Loucy (cell line): Measurements from ENCODE around the gene TMEM240.
"Not testable (repeated sequence)": the region's sequence is repeated elsewhere in the genome, so short reads cannot be mapped to it uniquely, and the experiment has no call there.

Experiments used
- H2AFZ ChIP-seq: fragments of 200-600 bp; sonication (generic); 2 replicates; pipeline ENCODE4 v1.6.0; 2016; ENCODE audit warnings: antibody characterized with exemption, mild to moderate bottlenecking, low read length, moderate library complexity
- H3F3A ChIP-seq: fragments of 200-600 bp; 2 replicates; pipeline ENCODE4 v1.6.0; 2016; ENCODE audit warnings: antibody characterized with exemption, low read depth, mild to moderate bottlenecking
- H3K27me3 ChIP-seq: fragments of 200-600 bp; sonication (generic); 2 replicates; pipeline ENCODE4 v1.6.1; 2014; ENCODE audit warnings: low read length, mild to moderate bottlenecking; ENCODE audit not compliant: insufficient read depth, poor library complexity, severe bottlenecking
- H3K36me3 ChIP-seq: fragments of 200-600 bp; sonication (generic); 2 replicates; pipeline ENCODE4 v1.6.1; 2016; ENCODE audit warnings: low read length; ENCODE audit not compliant: insufficient read depth
- H3K4me1 ChIP-seq: fragments of 200-600 bp; sonication (generic); 2 replicates; pipeline ENCODE4 v1.5.1; 2014; ENCODE audit warnings: low read length, mild to moderate bottlenecking; ENCODE audit not compliant: insufficient read depth, poor library complexity, severe bottlenecking
- H3K4me2 ChIP-seq: fragments of 200-600 bp; sonication (generic); 2 replicates; pipeline ENCODE4 v1.6.0; 2014; ENCODE audit warnings: antibody characterized with exemption, low read length, low read depth, mild to moderate bottlenecking; ENCODE audit not compliant: poor library complexity, severe bottlenecking
- H3K4me3 ChIP-seq: fragments of 200-600 bp; sonication (generic); 2 replicates; pipeline ENCODE4 v1.5.1; 2014; ENCODE audit warnings: low read length, mild to moderate bottlenecking, mixed read lengths; ENCODE audit not compliant: poor library complexity, severe bottlenecking
- H3K79me2 ChIP-seq: fragments of 200-600 bp; sonication (generic); 2 replicates; pipeline ENCODE4 v1.6.1; 2014; ENCODE audit warnings: low read length; ENCODE audit not compliant: insufficient read depth
- H3K9ac ChIP-seq: fragments of 200-600 bp; sonication (generic); 2 replicates; pipeline ENCODE4 v1.6.0; 2014; ENCODE audit warnings: mild to moderate bottlenecking, low read depth, low read length, moderate library complexity; ENCODE audit not compliant: poor library complexity, severe bottlenecking
- H3K9me2 ChIP-seq: fragments of 200-600 bp; sonication (generic); replicated peaks from 2 replicates; pipeline ENCODE4 v1.6.1; 2016; ENCODE audit warnings: low read depth, low read length, mixed read lengths
- H3K9me3 ChIP-seq: fragments of 200-600 bp; sonication (generic); 2 replicates; pipeline ENCODE4 v1.6.1; 2014; ENCODE audit warnings: mild to moderate bottlenecking, antibody characterized with exemption, low read length, low read depth; ENCODE audit not compliant: insufficient read depth
- H4K20me1 ChIP-seq: fragments of 200-600 bp; sonication (generic); 2 replicates; pipeline ENCODE4 v1.6.0; 2014; ENCODE audit warnings: antibody characterized with exemption, low read length, mild to moderate bottlenecking; ENCODE audit not compliant: insufficient read depth, poor library complexity, severe bottlenecking
- EZH2phosphoT487 ChIP-seq: fragments of 200-600 bp; IDR thresholded peaks from 2 replicates; pipeline ENCODE4 v1.6.1; 2018; ENCODE audit warnings: antibody characterized with exemption, mild to moderate bottlenecking, moderate library complexity, borderline replicate concordance
- TF ChIP-seq, protein P1 (sequence below): fragments of 200-600 bp; sonication (generic); conservative IDR thresholded peaks from 2 replicates; pipeline ENCODE4 v1.5.1; 2014; ENCODE audit warnings: mild to moderate bottlenecking, antibody characterized with exemption, low read length

Gene TMEM240

DNA sequence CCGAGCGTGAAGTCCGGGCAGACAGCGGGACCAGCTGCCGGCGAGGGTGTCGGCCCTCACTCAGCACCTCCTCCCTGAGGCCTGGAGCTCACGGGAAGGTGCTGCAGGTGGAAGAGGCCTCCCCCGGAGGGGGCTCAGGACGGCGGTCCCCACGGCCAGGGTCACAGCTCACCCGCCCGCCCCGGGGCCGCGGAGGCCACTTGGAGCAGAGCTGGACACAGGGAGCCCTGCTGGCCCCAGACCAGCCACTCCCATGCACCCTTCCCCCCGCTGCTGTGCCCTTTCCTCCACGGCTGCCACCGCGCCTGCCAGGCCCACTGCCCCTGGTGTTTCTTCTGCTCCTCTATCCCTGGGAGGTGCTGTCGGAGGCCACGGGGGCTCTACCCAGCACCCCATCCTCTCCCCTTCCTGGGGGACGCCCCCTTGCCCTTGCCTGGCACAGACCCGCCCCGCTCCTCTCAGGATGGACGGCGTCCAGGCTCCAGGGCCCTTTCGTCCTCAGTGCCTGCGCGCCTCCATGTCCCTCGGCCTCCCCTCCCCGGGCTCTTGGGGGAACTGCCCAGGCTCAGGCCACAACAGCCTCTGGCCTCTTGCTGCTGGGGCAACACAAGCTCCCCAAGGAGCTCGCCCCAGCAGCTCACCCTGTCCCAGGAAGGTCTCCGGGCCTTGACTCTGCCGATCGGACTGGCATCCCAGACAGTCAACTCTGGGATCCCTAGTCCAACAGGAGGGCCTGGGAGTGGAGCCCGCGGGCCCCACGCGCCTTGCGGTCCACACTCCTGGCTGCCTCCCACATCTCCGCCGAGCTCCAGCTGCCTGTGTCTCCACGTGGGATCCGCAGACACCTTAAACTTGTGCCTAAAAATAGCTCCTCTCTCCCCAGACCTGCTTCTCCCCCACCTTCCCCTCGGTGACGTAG is 4.1 kb downstream of the TMEM240 start:
- H4K20me1 ChIP-seq, result no peaks in the 10 kb centered on the region
- H3F3A ChIP-seq, result no peaks in the 10 kb centered on the region
- no peaks in the 10 kb centered on the region for H3K9me3 ChIP-seq
- no peaks in the 10 kb centered on the region for H3K9me2 ChIP-seq
- H3K4me3 ChIP-seq, result no peak overlapping the region
- no peak overlapping the region for H2AFZ ChIP-seq
- no peaks in the 10 kb centered on the region for H3K79me2 ChIP-seq
- no peaks in the 10 kb centered on the region for H3K36me3 ChIP-seq
- no peaks in the 10 kb centered on the region for H3K4me1 ChIP-seq
- TF ChIP-seq EZH2phosphoT487, result no peak
- TF ChIP-seq, protein P1, sequence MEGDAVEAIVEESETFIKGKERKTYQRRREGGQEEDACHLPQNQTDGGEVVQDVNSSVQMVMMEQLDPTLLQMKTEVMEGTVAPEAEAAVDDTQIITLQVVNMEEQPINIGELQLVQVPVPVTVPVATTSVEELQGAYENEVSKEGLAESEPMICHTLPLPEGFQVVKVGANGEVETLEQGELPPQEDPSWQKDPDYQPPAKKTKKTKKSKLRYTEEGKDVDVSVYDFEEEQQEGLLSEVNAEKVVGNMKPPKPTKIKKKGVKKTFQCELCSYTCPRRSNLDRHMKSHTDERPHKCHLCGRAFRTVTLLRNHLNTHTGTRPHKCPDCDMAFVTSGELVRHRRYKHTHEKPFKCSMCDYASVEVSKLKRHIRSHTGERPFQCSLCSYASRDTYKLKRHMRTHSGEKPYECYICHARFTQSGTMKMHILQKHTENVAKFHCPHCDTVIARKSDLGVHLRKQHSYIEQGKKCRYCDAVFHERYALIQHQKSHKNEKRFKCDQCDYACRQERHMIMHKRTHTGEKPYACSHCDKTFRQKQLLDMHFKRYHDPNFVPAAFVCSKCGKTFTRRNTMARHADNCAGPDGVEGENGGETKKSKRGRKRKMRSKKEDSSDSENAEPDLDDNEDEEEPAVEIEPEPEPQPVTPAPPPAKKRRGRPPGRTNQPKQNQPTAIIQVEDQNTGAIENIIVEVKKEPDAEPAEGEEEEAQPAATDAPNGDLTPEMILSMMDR, result no peak
- H3K27me3 ChIP-seq, result no peaks in the 10 kb centered on the region
- H3K4me2 ChIP-seq, result no peak overlapping the region
- no peak overlapping the region for H3K9ac ChIP-seq

DNA sequence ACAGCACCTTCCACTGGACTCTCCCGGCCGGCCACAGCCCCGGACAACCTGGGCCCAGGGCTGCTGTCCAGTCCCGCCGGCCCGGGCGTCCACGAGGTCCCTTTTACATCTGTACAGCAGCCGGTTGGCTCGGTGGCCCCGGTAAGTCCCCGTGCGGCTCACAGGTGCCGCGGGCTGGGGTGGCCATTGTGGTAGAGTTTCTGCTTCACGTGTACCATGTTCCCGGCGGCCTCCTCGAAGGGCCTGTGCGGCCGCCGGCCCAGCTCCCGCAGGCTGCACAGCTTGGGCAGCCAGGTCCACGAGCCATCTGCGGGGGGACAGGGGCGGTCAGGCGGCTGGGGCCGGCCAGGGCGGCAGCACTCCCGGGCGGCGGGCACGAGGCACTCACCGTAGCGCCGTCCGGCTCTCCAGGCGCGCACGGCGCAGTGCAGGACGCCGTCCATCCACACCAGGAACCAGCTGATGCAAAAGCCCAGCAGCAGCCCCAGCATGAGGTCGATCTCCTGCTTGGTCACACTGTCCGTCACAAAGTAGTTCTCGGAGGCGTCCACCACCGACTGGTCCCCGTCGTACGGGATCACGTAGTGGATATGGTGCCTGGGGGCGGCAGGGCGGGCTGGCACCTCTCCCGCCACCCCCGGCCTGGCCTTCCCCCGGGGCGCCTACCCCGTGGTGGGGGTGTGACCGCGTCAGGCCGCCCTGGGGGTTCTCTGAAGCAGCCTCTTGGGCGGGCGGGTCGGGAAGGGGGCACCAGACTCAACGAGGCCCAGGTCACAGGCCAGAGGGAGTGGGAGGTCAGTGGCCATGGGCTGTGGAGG is 5.0 kb downstream of the TMEM240 start:
- no peaks in the 10 kb centered on the region for H4K20me1 ChIP-seq

DNA sequence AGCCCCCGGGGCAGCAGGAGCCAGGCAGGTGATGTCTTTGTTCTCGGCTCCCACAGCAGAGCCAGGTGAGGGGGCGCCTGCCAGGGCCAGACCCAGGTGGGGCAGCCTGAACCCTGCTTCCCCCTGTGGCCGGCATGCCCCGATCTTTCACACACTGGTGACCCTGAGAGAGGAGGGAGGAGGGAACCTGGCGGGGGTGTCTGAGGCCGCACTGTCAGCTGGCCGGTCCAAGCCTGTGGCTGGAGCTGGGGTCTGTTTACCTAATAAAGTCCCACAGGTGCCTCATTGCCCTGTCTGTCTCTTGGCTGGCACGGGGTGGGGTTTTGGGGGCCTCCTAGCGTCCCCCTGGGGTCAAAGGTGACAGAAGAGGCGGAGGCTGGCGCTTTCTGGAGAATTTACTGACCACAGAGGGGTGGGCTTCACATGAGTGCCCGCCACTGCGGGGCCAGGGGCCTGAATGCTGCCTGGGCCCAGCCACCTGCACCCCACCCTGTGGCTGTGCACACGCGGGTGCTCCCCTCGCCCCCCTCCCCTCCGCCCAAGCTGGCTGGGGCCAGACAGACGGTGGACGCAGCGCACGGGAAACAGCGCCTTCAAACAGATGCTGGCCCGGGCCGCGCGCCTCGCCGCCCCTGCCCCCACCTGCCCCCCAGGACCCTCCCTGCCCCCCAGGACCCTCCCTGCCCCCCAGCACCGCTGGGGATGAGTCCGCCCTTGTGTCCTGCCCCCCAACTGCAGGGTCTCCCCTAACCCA is 5.8 kb downstream of the TMEM240 start:
- no peaks in the 10 kb centered on the region for H3F3A ChIP-seq
- no peaks in the 10 kb centered on the region for H3K79me2 ChIP-seq
- peaks cover 6% of the 10 kb centered on the region; the same call in 1 of the 2 replicates for H3K36me3 ChIP-seq
- H3K9me3 ChIP-seq, result no peaks in the 10 kb centered on the region
- H4K20me1 ChIP-seq, result no peaks in the 10 kb centered on the region
- H3K9me2 ChIP-seq, result no peaks in the 10 kb centered on the region
- H2AFZ ChIP-seq, result no peak overlapping the region
- no peaks in the 10 kb centered on the region for H3K4me1 ChIP-seq
- H3K27me3 ChIP-seq, result no peaks in the 10 kb centered on the region
- no peak overlapping the region for H3K4me3 ChIP-seq
- no peak overlapping the region for H3K9ac ChIP-seq
- TF ChIP-seq, protein P1, result no peak
- no peak for TF ChIP-seq EZH2phosphoT487
- no peak overlapping the region for H3K4me2 ChIP-seq

More for the DNA sequence above, 5.0 kb downstream of the TMEM240 start:
- no peaks in the 10 kb centered on the region for H3K9me3 ChIP-seq
- no peaks in the 10 kb centered on the region for H3K27me3 ChIP-seq
- H3K9me2 ChIP-seq, result no peaks in the 10 kb centered on the region
- H3K9ac ChIP-seq, result no peak overlapping the region
- H3K36me3 ChIP-seq, result no peaks in the 10 kb centered on the region
- TF ChIP-seq EZH2phosphoT487, result no peak
- TF ChIP-seq, protein P1, result no peak
- no peaks in the 10 kb centered on the region for H3K79me2 ChIP-seq
- no peaks in the 10 kb centered on the region for H3F3A ChIP-seq
- no peak overlapping the region for H3K4me3 ChIP-seq
- H3K4me1 ChIP-seq, result no peaks in the 10 kb centered on the region
- no peak overlapping the region for H3K4me2 ChIP-seq
- no peak overlapping the region for H2AFZ ChIP-seq

DNA sequence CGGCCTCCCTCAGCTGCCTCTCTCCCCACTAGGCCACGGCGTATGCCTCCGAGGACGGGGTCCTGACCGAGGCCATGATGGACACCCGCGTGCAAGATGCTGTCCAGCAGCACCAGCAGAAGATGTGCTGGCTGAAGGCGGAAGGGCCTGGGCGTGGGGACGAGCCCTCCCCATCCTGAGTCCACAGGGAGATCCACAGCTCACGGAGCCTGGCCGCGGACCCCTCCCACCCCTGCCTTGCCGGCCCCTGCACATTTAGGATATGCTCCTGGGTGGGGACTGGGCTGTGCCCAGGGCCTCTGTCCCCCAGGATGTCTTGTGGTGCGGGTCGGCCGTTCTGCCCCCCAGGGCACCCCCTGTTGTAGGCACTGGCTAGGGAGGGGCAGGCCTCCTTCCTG is 6.5 kb downstream of the TMEM240 start:
- H3K4me1 ChIP-seq, H3K27me3 ChIP-seq, H3K9ac ChIP-seq, H3F3A ChIP-seq, H3K9me2 ChIP-seq, H3K36me3 ChIP-seq, H3K79me2 ChIP-seq, H3K9me3 ChIP-seq, H2AFZ ChIP-seq, H3K4me3 ChIP-seq, H3K4me2 ChIP-seq, H4K20me1 ChIP-seq: not testable (repeated sequence)
